CD4-positive, alpha-beta T cell treated with Interleukin-17A for 4 hours (primary cell): Measurements from ENCODE around the gene DMRTA2.
A peak's percentile ranks its signal among the peaks of the same experiment; 100 is the strongest.

Experiments
- DNase-seq: peaks from one replicate; pipeline ENCODE4 v3.0.0-alpha.2; 2020; ENCODE audit warnings: mixed read lengths

Gene DMRTA2

GRCh38 chr1:50371749-50372148 is 51.5 kb downstream of the DMRTA2 start:
- no peak for DNase-seq

GRCh38 chr1:50369830-50370229 is 53.4 kb downstream of the DMRTA2 start:
- no peak for DNase-seq

GRCh38 chr1:50369008-50369634 is 54.1 kb downstream of the DMRTA2 start:
- no peak for DNase-seq

GRCh38 chr1:50368179-50369007 is 54.9 kb downstream of the DMRTA2 start:
- DNase-seq: peak; percentile 16
